SU-DHL-6 (cell line): ENCODE results near the gene PNMA5.

ENCODE experiments used
- H2AFZ ChIP-seq: fragments of 200-600 bp; sonication (generic); 2 replicates; pipeline ENCODE4 v1.6.1; 2014; ENCODE audit warnings: low read depth, mild to moderate bottlenecking, moderate library complexity, mixed read lengths, antibody characterized with exemption, low read length; ENCODE audit not compliant: severe bottlenecking
- H3F3A ChIP-seq: fragments of 200-600 bp; shearing (Covaris generic); 2 replicates; pipeline ENCODE4 v1.6.0; 2016; ENCODE audit warnings: antibody characterized with exemption, mild to moderate bottlenecking; ENCODE audit not compliant: insufficient read depth
- H3K27ac ChIP-seq: fragments of 200-600 bp; sonication (generic); 2 replicates; pipeline ENCODE4 v1.5.1; 2016; ENCODE audit warnings: low read depth, mild to moderate bottlenecking, low read length, moderate library complexity, mixed read lengths
- H3K27me3 ChIP-seq: fragments of 200-600 bp; sonication (generic), shearing (Covaris generic); 2 replicates; pipeline ENCODE4 v1.6.0; 2014; ENCODE audit warnings: mild to moderate bottlenecking, low read length
- H3K36me3 ChIP-seq: fragments of 200-600 bp; sonication (generic); 2 replicates; pipeline ENCODE4 v1.6.1; 2014; ENCODE audit warnings: mild to moderate bottlenecking, low read length, mixed read lengths
- H3K4me2 ChIP-seq: fragments of 300-600, 200-600 bp; shearing (Covaris generic), sonication (generic); 2 replicates; pipeline ENCODE4 v1.6.0; 2014; ENCODE audit warnings: low read length, low read depth, mild to moderate bottlenecking; ENCODE audit not compliant: poor library complexity, severe bottlenecking
- H3K4me3 ChIP-seq: fragments of 200-600 bp; sonication (generic); 2 replicates; pipeline ENCODE4 v1.5.1; 2014; ENCODE audit warnings: antibody characterized with exemption, low read length, mild to moderate bottlenecking, mixed read lengths; ENCODE audit not compliant: insufficient read depth, poor library complexity, severe bottlenecking
- H3K79me2 ChIP-seq: fragments of 200-600 bp; sonication (generic); 2 replicates; pipeline ENCODE4 v1.6.1; 2014; ENCODE audit warnings: mild to moderate bottlenecking, low read length, moderate library complexity; ENCODE audit not compliant: insufficient read depth
- H3K9ac ChIP-seq: fragments of 200-600 bp; sonication (generic); 2 replicates; pipeline ENCODE4 v1.7.0; 2014; ENCODE audit warnings: mild to moderate bottlenecking, low read length
- H3K9me2 ChIP-seq: fragments of 200-600 bp; sonication (generic); replicated peaks from 2 replicates; pipeline ENCODE4 v1.6.1; 2014; ENCODE audit warnings: low read length; ENCODE audit not compliant: insufficient read depth
- H3K9me3 ChIP-seq: fragments of 200-600 bp; sonication (generic); 2 replicates; pipeline ENCODE4 v1.6.1; 2014; ENCODE audit warnings: low read length, mixed read lengths; ENCODE audit not compliant: insufficient read depth
- H4K20me1 ChIP-seq: fragments of 200-600 bp; sonication (generic); 2 replicates; pipeline ENCODE4 v1.6.1; 2014; ENCODE audit warnings: low read depth, mild to moderate bottlenecking, antibody characterized with exemption, low read length, moderate library complexity, mixed read lengths
- CTCF ChIP-seq: fragments of 200-600 bp; sonication (generic); IDR thresholded peaks from one replicate; pipeline ENCODE4 v1.5.1; 2017; ENCODE audit warnings: antibody characterized with exemption, mild to moderate bottlenecking, low read length, moderate library complexity; ENCODE audit not compliant: insufficient read depth, poor library complexity, severe bottlenecking
- EZH2phosphoT487 ChIP-seq: fragments of 200-600 bp; sonication (generic), shearing (Covaris generic); conservative IDR thresholded peaks from 2 replicates; pipeline ENCODE4 v1.6.1; 2018; ENCODE audit warnings: mild to moderate bottlenecking, antibody characterized with exemption, low read length, moderate library complexity, mixed read lengths

Gene PNMA5

DNA sequence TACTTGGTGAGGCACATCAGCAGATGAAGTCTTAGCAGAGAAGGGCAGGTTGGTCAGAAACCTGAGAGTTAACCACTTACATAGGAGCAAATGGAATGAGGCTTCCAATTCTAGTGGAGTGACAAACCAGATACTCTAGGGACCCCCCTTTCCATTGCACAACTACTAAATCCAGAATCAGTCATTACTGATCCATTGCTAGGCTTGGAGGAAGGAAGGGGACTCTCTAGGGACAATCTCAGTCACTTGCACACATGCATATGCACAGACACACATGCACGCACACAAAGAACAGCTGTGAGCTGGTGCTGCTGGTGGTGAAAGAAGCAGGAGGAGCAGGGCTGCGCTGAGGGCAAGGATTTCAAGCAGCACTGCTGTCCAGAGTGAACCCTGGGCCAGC lies 25.7 kb downstream of the PNMA5 start:
- no peaks in the 10 kb centered on the region for H4K20me1 ChIP-seq
- H3K9me3 ChIP-seq: no peaks in the 10 kb centered on the region
- H2AFZ ChIP-seq: no peak overlapping the region
- H3K4me2 ChIP-seq: no peak overlapping the region
- no peaks in the 10 kb centered on the region for H3K36me3 ChIP-seq
- H3K79me2 ChIP-seq: no peaks in the 10 kb centered on the region
- H3K27me3 ChIP-seq: no peaks in the 10 kb centered on the region
- no peak overlapping the region for H3K4me3 ChIP-seq
- no peaks in the 10 kb centered on the region for H3F3A ChIP-seq
- no peak overlapping the region for H3K9ac ChIP-seq
- no peaks in the 10 kb centered on the region for H3K9me2 ChIP-seq
- no peak overlapping the region for H3K27ac ChIP-seq
- TF ChIP-seq CTCF (no peak), EZH2phosphoT487 (no peak)

DNA sequence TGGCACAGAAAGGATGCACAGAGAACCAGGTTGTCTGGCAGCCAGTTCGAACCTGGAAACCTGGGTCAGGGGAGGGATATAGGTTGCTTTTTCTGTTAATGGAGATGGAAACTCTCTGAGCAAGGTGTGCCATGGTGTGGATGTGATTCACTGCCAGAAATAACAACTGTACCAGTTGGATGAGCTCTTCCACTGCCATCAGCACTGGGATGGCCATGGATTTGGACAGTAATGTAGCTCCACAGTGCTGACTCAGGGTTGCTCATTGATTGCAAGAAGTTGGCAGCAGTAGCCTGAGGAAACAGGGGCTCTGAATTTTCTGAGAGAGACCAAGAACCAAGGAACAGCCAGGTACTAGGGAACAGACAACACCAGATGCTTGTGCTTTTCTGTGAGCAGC lies 33.8 kb downstream of the PNMA5 start:
- no peak for TF ChIP-seq EZH2phosphoT487
- no peak for TF ChIP-seq CTCF
- H3F3A ChIP-seq: no peaks in the 10 kb centered on the region
- no peak overlapping the region for H3K4me2 ChIP-seq
- H3K9me2 ChIP-seq: no peaks in the 10 kb centered on the region
- H2AFZ ChIP-seq: no peak overlapping the region
- no peaks in the 10 kb centered on the region for H4K20me1 ChIP-seq
- no peaks in the 10 kb centered on the region for H3K36me3 ChIP-seq
- no peak overlapping the region for H3K27ac ChIP-seq
- H3K9me3 ChIP-seq: no peaks in the 10 kb centered on the region
- no peaks in the 10 kb centered on the region for H3K79me2 ChIP-seq
- no peak overlapping the region for H3K4me3 ChIP-seq
- H3K9ac ChIP-seq: no peak overlapping the region
- no peaks in the 10 kb centered on the region for H3K27me3 ChIP-seq

DNA sequence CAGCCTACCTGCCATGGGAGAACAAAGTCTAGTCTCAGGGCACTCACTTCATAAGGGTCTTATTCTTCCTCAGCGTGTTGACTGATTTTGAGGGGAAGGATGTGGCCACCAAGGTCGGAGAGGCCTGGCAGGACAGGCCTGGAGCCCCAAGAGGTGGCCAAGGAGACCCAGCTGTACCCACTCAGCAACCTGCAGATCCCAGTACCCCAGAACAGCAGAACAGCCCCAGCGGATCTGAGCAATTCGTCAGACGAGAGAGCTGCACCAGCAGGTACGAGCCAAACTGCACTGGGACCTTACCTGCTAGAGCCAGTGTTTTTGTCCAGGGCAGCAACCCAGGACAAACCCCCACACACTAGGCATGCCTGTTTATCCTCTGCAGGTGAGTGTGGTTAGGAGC lies 34.3 kb downstream of the PNMA5 start:
- Histone ChIP-seq H3K4me3 (no peak overlapping the region), H3K27me3 (no peaks in the 10 kb centered on the region), H3F3A (no peaks in the 10 kb centered on the region), H3K4me2 (no peak overlapping the region), H3K9me3 (no peaks in the 10 kb centered on the region), H3K9ac (no peak overlapping the region), H3K9me2 (no peaks in the 10 kb centered on the region), H2AFZ (no peak overlapping the region), H3K79me2 (no peaks in the 10 kb centered on the region), H4K20me1 (no peaks in the 10 kb centered on the region), H3K27ac (no peak overlapping the region), H3K36me3 (no peaks in the 10 kb centered on the region)
- TF ChIP-seq CTCF (no peak), EZH2phosphoT487 (no peak)
